Activated T-cell treated with anti-CD3 and anti-CD28 coated beads, Interleukin-2, amount 50 U/mL, for 4 hours (primary cell): Measurements from ENCODE around the gene MACROH2A2. TPM values are rescaled to one million over a fixed set of nuclear protein-coding genes. Genes with fewer than 3 reads are reported as not detected.
"Not testable (repeated sequence)": the region's sequence is repeated elsewhere in the genome, so short reads cannot be mapped to it uniquely, and the experiment has no call there.

Experiments used
- ATAC-seq, 2 donors: fragments of 200-7000 bp; cut with Tn5 transposase; one replicate each; pipeline ENCODE4 v1.10.0; 2021
- DNase-seq: peaks from one replicate; pipeline ENCODE4 v3.0.0-alpha.2; 2020
- H3K27me3 Mint-ChIP-seq: one replicate; pipeline ENCODE4 v1.8.0; 2021; ENCODE audit warnings: low read depth, mixed read lengths
- H3K36me3 Mint-ChIP-seq: one replicate; pipeline ENCODE4 v1.8.0; 2022; ENCODE audit warnings: mixed read lengths; ENCODE audit not compliant: insufficient read depth
- H3K4me1 Mint-ChIP-seq: one replicate; pipeline ENCODE4 v1.8.0; 2021; ENCODE audit warnings: low read depth, mixed read lengths
- H3K4me3 Mint-ChIP-seq: one replicate; pipeline ENCODE4 v1.8.0; 2021; ENCODE audit warnings: mild to moderate bottlenecking, moderate library complexity, mixed read lengths
- H3K9me3 Mint-ChIP-seq: one replicate; pipeline ENCODE4 v1.8.0; 2021; ENCODE audit warnings: mixed read lengths
- total RNA-seq, 3 donors: library from RNA; stranded (reverse); gene quantifications; one replicate each; pipeline ENCODE4 v1.2.1, GENCODE V29; 2021

Gene MACROH2A2
- total RNA-seq, 3 donors from 2014 or later, result 0.76 to 2.0 (median 0.91) TPM

DNA sequence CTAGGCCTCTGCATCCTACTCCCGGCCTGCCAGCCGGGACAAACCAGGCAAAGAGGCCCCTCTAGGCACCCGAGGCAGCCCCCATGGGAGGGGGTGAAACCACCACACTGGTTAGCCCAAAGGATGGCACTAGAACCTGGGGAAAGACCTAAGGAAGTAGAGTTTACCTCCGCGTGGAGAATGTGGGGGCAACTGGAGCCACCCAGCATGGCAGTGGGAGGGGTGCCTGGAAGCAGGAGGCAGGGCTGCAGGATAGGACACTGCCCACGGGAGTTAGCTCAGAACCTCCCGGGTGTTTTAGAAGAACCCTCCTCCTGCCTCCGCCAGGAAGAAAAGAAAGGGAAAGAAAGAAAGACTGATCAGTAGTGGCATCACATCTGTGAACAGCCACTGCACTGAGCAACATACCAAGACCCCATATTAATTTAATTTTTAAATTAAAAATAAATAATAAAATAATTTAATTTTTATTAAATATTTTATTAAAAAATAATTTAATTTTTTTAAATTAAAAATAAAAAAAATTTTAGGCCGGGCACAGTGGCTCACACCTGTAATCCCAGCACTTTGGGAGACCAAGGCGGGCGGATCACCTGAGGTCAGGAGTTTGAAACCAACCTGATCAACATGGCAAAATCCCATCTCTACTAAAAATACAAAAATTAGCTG is 68.8 kb downstream of the MACROH2A2 start:
- H3K4me3 Mint-ChIP-seq, result no peak overlapping the region
- no peaks in the 10 kb centered on the region for H3K27me3 Mint-ChIP-seq
- no peak for ATAC-seq
- no peaks in the 10 kb centered on the region for H3K4me1 Mint-ChIP-seq
- DNase-seq, result no peak
- peaks cover 7% of the 10 kb centered on the region for H3K36me3 Mint-ChIP-seq
- H3K9me3 Mint-ChIP-seq, result no peaks in the 10 kb centered on the region

DNA sequence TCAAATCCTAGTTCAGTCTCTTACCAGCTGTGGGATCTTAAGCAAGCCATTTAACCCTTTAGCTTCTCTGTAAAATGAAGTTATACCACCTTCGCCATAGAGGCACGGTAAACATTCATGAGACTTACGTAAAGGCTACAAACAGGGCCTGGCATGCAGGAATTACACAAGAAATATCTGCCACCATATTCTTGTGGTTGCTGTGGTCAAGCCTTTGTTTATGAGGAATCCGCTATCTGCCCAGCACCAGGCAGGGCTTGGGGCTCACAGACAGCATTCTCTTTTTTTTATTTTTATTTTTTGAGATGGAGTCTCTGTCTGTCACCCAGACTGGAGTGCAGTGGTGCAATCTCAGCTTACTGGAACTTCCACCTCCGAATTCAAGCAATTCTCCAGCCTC is 70.1 kb downstream of the MACROH2A2 start:
- DNase-seq, result no peak
- ATAC-seq, result no peak
- Mint-ChIP-seq H3K4me3 (no peak overlapping the region), H3K27me3 (no peaks in the 10 kb centered on the region), H3K9me3 (no peaks in the 10 kb centered on the region), H3K36me3 (peaks cover 7% of the 10 kb centered on the region), H3K4me1 (no peaks in the 10 kb centered on the region)

DNA sequence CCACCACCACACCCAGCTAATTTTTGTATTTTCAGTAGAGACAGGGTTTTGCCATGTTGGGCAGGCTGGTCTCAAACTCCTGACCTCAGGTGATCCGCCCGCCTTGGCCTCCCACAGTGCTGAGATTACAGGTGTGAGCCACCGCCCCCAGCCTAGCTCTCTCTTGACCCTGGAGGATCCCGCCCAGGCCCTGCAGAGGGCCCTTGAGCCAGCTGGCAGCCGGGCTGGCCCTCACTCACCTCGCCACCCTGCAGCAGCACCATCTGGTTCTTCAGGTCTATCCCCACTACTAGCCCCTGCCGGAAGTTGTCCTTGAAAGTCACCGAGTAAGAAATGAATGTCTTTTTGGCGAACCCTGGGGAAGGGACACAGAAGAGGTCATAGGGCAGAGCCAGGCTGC is 70.5 kb downstream of the MACROH2A2 start:
- not testable (repeated sequence) for H3K9me3 Mint-ChIP-seq, DNase-seq, H3K4me1 Mint-ChIP-seq, H3K36me3 Mint-ChIP-seq, H3K27me3 Mint-ChIP-seq, ATAC-seq, H3K4me3 Mint-ChIP-seq

DNA sequence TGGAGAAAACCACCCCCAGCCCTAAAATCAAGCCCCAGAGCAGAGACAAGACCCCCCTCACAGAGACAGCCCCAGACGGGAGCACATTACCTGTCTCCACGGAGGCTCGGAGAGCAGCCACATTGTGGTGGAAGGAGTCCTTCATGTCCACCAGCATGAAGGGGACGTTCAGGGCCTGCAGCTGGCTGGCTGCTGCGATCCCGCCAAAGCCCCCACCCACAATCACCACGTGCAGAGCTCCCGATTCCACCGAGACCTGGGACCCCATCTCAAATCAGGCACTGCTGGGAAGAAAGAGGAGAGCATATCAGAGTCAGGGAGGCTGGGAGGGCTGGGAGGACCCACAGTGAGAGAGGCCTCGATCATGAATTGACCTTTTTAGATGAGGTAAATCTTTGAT is 71.2 kb downstream of the MACROH2A2 start:
- no peak overlapping the region for H3K4me3 Mint-ChIP-seq
- no peaks in the 10 kb centered on the region for H3K27me3 Mint-ChIP-seq
- no peaks in the 10 kb centered on the region for H3K9me3 Mint-ChIP-seq
- ATAC-seq (no peak), DNase-seq (no peak)
- H3K36me3 Mint-ChIP-seq, result peaks cover 4% of the 10 kb centered on the region
- H3K4me1 Mint-ChIP-seq, result no peaks in the 10 kb centered on the region

DNA sequence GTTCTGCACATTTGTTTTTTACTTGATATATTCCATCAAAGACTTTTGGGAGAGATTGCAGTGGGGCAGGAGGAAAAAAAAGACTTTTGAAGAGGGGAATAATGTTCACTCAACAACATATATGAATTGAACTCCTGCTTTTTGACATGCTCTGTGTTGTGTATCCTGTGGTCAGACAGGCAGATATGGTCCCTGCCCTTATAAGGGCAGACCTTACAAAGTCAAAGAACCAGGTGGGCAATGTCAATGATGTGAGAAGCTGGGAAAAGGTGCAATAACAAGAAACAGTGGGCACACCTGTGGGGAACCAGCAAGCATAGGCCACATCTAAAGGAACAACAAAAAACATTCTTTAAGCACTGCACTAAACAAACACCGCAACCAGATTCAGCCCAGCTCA is 71.8 kb downstream of the MACROH2A2 start:
- H3K9me3 Mint-ChIP-seq, result no peaks in the 10 kb centered on the region
- no peak for ATAC-seq
- DNase-seq, result no peak
- no peak overlapping the region for H3K4me3 Mint-ChIP-seq
- H3K36me3 Mint-ChIP-seq, result peaks cover 4% of the 10 kb centered on the region
- H3K4me1 Mint-ChIP-seq, result no peaks in the 10 kb centered on the region
- H3K27me3 Mint-ChIP-seq, result no peaks in the 10 kb centered on the region

DNA sequence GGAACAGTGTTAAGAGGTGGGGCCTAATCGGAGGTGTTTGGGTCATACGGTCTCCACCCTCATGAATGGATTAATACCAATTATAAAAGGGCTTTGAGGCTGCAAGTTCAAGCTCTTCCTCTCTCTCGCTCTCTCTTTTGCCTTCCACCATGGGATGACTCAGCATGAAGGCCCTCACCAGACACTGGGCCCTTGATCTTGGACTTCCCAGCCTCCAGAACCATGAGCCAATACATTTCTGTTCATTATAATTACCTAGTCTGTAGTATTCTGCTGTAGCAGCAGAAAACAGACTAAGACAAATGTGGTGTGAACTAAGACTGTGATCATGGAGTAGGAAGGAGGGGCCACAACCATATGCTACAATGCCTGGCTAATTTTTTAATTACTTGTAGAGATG is 72.3 kb downstream of the MACROH2A2 start:
- Mint-ChIP-seq H3K4me3 (no peak overlapping the region), H3K4me1 (no peaks in the 10 kb centered on the region)

DNA sequence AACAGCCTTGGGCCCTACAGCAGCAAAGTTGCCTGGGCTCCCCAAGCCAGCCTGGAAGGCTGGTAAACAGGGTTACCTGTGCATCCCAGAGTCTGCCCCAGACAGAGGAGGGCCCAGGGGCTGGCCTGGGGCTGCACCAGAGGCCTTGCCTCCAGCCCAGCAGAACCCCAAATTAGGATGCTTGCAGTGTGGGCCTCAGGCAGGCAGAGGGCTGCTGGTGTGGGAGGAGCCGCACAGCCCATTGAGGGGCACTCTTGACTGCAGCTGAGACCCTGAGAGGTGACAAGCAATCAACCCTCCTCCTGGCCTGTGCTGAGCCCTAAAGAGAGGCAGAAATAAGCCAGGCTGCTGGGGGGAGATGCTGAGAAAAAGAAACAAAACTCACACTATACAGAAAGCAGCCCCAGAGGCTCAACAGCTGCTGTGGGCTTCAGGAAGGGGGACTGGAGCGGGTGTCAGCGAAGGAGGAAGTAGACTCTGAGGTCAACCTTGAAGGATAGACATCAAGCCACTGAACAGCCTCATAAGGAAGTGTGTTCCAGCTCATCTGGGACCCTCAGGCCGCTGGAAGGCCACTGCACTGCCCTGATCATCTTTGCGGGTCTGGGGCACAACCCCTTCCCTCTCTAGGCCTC is 73.4 kb downstream of the MACROH2A2 start:
- ATAC-seq (no peak), DNase-seq (no peak)
- Mint-ChIP-seq H3K4me1 (peaks cover 3% of the 10 kb centered on the region), H3K9me3 (no peaks in the 10 kb centered on the region), H3K36me3 (peaks cover 5% of the 10 kb centered on the region), H3K27me3 (no peaks in the 10 kb centered on the region), H3K4me3 (no peak overlapping the region)

More for the DNA sequence above, 72.3 kb downstream of the MACROH2A2 start:
- H3K36me3 Mint-ChIP-seq, result peaks cover 4% of the 10 kb centered on the region
- H3K9me3 Mint-ChIP-seq, result no peaks in the 10 kb centered on the region
- ATAC-seq (no peak), DNase-seq (no peak)
- H3K27me3 Mint-ChIP-seq, result no peaks in the 10 kb centered on the region

DNA sequence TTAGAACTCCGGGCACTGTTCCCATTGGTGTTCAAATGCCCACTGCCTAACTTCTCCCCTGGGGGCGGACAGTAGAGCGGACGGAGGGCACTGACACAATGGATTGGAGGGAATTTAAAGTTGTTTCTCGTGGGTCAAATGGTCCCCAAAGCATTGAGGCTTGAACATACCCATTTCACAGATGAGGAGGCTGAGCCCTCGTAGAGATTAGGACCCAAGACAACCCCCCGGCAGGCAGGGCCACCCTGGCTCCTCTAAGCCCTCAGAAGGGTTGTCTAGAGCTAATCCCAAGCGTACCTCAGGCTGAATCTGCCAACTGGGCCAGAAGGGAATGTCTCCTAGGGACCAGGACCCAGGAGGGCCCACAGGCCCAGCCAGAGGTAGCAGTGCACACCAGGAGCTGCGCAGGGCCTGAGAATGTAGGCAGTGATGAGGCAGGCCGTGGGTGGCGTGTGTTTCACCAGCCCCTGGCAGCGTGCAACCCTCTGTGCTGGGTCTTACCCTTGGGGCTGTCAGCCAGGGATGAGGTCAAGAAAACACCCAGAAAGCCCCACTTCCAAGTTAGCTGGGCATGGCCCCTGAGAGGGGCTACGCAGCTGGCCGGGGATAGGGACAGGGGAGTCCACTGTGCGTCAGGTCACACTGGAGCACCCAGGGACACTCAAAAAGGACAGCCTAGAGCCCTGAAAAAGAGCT is 74.2 kb downstream of the MACROH2A2 start:
- H3K36me3 Mint-ChIP-seq, result peaks cover 5% of the 10 kb centered on the region
- DNase-seq (no peak), ATAC-seq (no peak)
- H3K4me1 Mint-ChIP-seq, result peaks cover 6% of the 10 kb centered on the region
- H3K27me3 Mint-ChIP-seq, result no peaks in the 10 kb centered on the region
- H3K4me3 Mint-ChIP-seq, result no peak overlapping the region
- no peaks in the 10 kb centered on the region for H3K9me3 Mint-ChIP-seq

DNA sequence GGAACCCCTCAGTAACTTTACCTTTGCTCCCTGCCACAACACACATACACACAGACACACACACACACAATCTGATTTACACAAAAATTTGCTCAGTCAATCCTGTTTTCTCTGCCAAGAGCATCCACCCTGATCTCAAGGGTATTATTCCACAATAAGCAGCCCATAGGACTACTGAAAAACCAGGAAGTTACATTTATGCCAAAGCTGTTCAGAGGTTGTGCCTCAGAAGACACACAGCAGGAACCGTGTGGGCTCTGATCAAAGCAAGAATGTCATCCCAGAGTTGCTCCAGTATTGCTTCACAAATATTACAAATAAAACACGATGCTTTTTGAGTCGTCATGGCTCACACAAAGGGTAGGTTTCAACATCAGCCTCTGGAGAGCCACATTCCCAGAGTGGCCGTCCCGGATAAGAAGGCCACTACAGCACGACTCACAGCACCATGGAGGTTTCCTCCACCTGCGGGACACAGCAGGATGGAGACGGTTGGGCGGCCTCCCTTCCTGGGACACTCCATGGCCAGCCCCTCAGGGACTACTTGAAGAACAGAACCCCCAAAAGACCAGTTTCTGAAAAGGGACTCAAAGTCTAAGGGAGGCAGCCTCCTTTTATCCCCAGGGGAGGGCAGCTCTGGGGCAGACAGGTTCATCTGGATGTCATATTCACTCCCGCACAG is 78.4 kb downstream of the MACROH2A2 start:
- Mint-ChIP-seq H3K4me3 (peak overlapping the region; percentile 87), H3K36me3 (peaks cover 5% of the 10 kb centered on the region), H3K27me3 (no peaks in the 10 kb centered on the region), H3K4me1 (peaks cover 16% of the 10 kb centered on the region), H3K9me3 (no peaks in the 10 kb centered on the region)
- no peak for DNase-seq
- ATAC-seq, result no peak

DNA sequence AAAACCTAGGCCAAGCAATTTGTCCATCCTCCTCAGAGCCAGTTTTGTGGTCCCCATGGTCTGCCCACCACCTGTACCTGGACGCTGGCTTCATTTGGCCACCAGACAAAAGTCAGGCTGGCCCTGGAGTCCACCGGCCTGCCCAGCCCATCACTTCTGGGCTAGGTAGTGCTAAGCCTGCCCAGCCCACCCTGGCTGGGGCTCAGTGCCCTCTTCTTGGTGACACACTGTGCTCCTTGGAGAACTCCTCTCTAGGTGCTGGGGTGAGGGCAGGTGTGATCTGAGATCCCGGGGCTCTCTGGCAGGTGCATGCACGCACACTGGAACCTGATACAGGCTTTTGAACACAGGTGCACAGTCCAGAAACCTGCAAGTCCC is 78.9 kb downstream of the MACROH2A2 start:
- Mint-ChIP-seq H3K4me3 (peak overlapping the region; percentile 87), H3K27me3 (no peaks in the 10 kb centered on the region), H3K4me1 (peaks cover 16% of the 10 kb centered on the region), H3K9me3 (no peaks in the 10 kb centered on the region), H3K36me3 (peaks cover 5% of the 10 kb centered on the region)
- DNase-seq (no peak), ATAC-seq (no peak)

DNA sequence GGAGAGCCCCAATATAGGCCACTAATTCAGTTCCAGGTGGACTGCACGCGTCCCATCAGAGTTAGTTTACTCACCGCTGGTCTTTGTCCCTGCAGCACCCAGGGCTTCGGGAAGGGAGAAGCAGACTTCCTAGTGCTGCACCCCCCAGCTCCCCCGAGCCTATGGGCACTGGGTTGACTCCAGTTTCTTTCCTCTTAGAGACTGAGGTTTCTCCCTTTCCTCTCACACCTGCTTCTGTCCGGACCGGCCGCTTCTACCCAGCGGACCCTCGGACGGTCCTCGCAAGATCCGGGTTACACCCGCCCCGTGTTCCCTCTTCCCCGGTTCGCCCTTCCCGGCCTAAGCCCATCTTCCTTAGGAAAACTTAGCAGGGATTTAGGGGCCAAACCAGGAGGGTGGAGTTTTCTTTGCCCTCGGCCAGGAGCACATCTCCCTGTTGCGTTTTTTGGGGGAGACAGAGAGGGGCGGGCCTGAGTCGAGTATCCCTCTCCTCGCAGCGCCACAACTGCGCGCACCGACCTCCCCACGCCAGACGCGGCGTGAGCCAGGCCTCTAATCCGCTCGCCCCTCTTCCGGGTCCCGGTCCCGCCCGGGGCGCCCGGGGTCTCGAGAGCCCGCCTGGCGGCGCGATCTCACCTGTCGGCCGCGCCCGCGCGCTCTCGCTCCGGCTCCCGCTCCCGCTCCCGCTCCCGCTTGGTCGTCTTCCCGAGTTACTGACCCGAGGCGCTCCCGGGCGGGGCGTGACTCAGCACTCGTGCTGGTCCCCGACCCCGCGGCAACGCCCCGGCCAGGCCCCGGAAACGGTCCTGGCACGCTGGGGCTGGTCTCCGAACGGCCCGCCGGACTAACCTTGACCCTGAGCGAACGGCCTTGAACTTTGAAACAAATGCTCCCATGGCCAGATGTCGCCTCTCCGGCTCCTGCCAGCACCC is 79.7 kb downstream of the MACROH2A2 start, which contains the start of gene AIFM2:
AIFM2 (minus strand) TSS at position 728 of the 932 bp plus-strand sequence. CDS start 8,741 bp downstream, outside the sequence.
- Mint-ChIP-seq H3K4me3 (peak within 1 kb of the TSS; percentile 87), H3K9me3 (no peaks in the 10 kb centered on the region), H3K27me3 (no peaks in the 10 kb centered on the region), H3K36me3 (peaks cover 5% of the 10 kb centered on the region), H3K4me1 (peaks cover 16% of the 10 kb centered on the region)
- DNase-seq (no peak), ATAC-seq (peak; percentile 90)

DNA sequence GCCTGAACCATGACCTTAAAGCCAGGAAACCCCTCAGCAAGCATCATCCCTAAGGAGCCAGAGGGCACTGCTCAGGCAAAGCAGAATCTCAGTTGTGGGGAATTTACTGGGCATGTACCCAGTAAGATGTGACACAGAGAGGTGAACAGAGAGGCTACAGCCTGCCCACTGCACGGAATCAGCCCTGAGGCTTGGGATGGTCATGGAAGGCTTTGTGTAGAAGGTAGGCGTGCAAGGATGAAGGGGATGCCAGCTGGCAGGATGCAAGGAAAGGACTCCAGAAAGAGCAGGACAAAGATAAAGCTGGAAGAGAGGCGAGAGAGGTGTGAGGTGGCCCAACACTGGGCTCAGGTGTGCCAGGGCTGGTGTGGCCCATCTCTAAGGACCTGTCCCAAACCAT is 82.4 kb downstream of the MACROH2A2 start:
- peaks cover 18% of the 10 kb centered on the region for H3K4me1 Mint-ChIP-seq

DNA sequence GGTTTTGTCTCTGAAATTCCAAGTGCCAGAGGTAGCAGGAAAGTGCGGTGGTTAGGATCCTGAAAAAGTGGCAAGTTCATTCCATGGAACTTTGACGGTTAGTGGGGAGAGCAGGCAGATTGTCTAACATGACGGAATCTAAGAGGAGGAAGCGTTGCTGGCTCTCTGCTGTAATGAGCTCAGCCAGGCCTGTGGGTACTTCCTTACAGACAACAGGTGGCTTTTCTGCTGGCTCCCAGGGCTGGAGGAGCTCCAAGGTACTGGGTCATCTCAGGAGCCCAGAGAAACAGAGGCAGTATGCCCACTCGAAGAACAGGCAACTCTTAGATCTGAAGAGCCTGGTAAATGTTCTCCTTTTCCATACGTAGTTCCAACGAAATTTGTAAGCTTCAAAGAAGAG is 83.0 kb downstream of the MACROH2A2 start:
- peaks cover 9% of the 10 kb centered on the region for H3K36me3 Mint-ChIP-seq
- peaks cover 16% of the 10 kb centered on the region for H3K4me1 Mint-ChIP-seq
- H3K27me3 Mint-ChIP-seq, result no peaks in the 10 kb centered on the region
- ATAC-seq (no peak), DNase-seq (no peak)
- no peak overlapping the region for H3K4me3 Mint-ChIP-seq
- H3K9me3 Mint-ChIP-seq, result no peaks in the 10 kb centered on the region

More for the DNA sequence above, 82.4 kb downstream of the MACROH2A2 start:
- peaks cover 8% of the 10 kb centered on the region for H3K36me3 Mint-ChIP-seq
- ATAC-seq (no peak), DNase-seq (no peak)
- H3K4me3 Mint-ChIP-seq, result no peak overlapping the region
- no peaks in the 10 kb centered on the region for H3K27me3 Mint-ChIP-seq
- no peaks in the 10 kb centered on the region for H3K9me3 Mint-ChIP-seq
